Natural killer cell (primary cell): ENCODE results near the gene SLC6A8. TPM values are rescaled to one million over a fixed set of nuclear protein-coding genes. Genes with fewer than 3 reads are reported as not detected.
A peak's percentile ranks its signal among the peaks of the same experiment; 100 is the strongest.

ENCODE experiments used
- ATAC-seq, 3 donors: fragments of 150-1000 bp in 2 of 3; fragments of 200-7000 bp in 1 of 3; cut with Tn5 transposase; 1 replicate in 1 of 3; 2 replicates in 2 of 3; pipeline ENCODE4 v1.10.0; 2021; ENCODE audit warnings: mild to moderate bottlenecking in 2 of 3, moderate library complexity in 2 of 3
- DNase-seq, 2 donors: peaks; one replicate each; pipeline versions ENCODE4 v3.0.0 to v3.0.0-alpha.2; 2013 to 2021; ENCODE audit warnings: mixed read lengths in 1 of 2
- H3K27ac ChIP-seq: one replicate; pipeline ENCODE4 v1.5.1; 2013; ENCODE audit warnings: mild to moderate bottlenecking, low read length
- H3K27me3 ChIP-seq: one replicate; pipeline ENCODE4 v1.6.1; 2013; ENCODE audit warnings: low read length; ENCODE audit not compliant: control insufficient read depth, insufficient read depth
- H3K36me3 ChIP-seq: one replicate; pipeline ENCODE4 v1.6.1; 2013; ENCODE audit warnings: low read length; ENCODE audit not compliant: control insufficient read depth, insufficient read depth
- H3K4me1 ChIP-seq: one replicate; pipeline ENCODE4 v1.6.1; 2013; ENCODE audit warnings: low read length; ENCODE audit not compliant: control insufficient read depth, insufficient read depth
- H3K4me3 ChIP-seq: one replicate; pipeline ENCODE4 v1.5.1; 2013; ENCODE audit warnings: low read length
- H3K9me3 ChIP-seq: one replicate; pipeline ENCODE4 v1.6.1; 2013; ENCODE audit warnings: low read length; ENCODE audit not compliant: control insufficient read depth, insufficient read depth
- H3K27ac Mint-ChIP-seq, 2 donors: one replicate each; pipeline ENCODE4 v1.8.0; 2022; ENCODE audit warnings: mild to moderate bottlenecking in 2 of 2, mixed read lengths in 2 of 2, moderate library complexity in 1 of 2
- H3K27me3 Mint-ChIP-seq, 2 donors: one replicate each; pipeline ENCODE4 v1.8.0; 2022; ENCODE audit warnings: low read depth in 2 of 2, mixed read lengths in 2 of 2
- H3K36me3 Mint-ChIP-seq: one replicate; pipeline ENCODE4 v1.8.0; 2022; ENCODE audit warnings: mixed read lengths
- H3K4me1 Mint-ChIP-seq, 2 donors: one replicate each; pipeline ENCODE4 v1.8.0; 2022; ENCODE audit warnings: mixed read lengths in 2 of 2
- H3K4me3 Mint-ChIP-seq: one replicate; pipeline ENCODE4 v1.8.0; 2022; ENCODE audit warnings: mild to moderate bottlenecking, moderate library complexity, mixed read lengths
- H3K9me3 Mint-ChIP-seq, 2 donors: one replicate each; pipeline ENCODE4 v1.8.0; 2022; ENCODE audit warnings: mixed read lengths in 2 of 2
- CTCF ChIP-seq: fragments of 200-600 bp; IDR thresholded peaks from one replicate; pipeline ENCODE4 v1.8.0; 2022; ENCODE audit warnings: antibody characterized with exemption
- WGBS: methylation state at CpG from one replicate; pipeline ENCODE4 v1.1.7; 2013; ENCODE audit warnings: missing lambda C conversion rate; ENCODE audit not compliant: insufficient coverage; 5-methylcytosine and 5-hydroxymethylcytosine counted together
- intact Hi-C: fragments of 100-400 bp; cut with micrococcal nuclease; formaldehyde crosslinking; loops from one replicate; pipeline ENCODE4 v1.14.2; 2022
- total RNA-seq, 4 donors: library from RNA; stranded (reverse); fragments of 120-200 nt in 1 of 4; gene quantifications; one replicate each; pipeline versions ENCODE4 v1.2.3 to v1.2.4, GENCODE V29; 2013 to 2022

Gene SLC6A8
- total RNA-seq, 3 donors from 2014 or later (not counting 1 experiment from before 2014, with no cell fraction given), result 0.77 to 2.5 (median 1.4) TPM

- intact Hi-C loops, result no loop called here
- H3K4me3 Mint-ChIP-seq, result no peak overlapping the region
- H3K27me3 ChIP-seq, result peaks cover 10% of the 10 kb centered on the region
- H3K4me3 ChIP-seq, result no peak overlapping the region
- no peaks in the 10 kb centered on the region for H3K4me1 Mint-ChIP-seq
- no peak for ATAC-seq
- no peak overlapping the region for H3K27ac Mint-ChIP-seq
- WGBS, result 59% methylated on average over 7 of the region's 10 CpGs
- DNase-seq, result no peak
- H3K9me3 ChIP-seq, result no peaks in the 10 kb centered on the region
- no peak for TF ChIP-seq CTCF
- H3K27me3 Mint-ChIP-seq, result peaks cover 0 to 17% of the 10 kb centered on the region in 2 donors
- no peaks in the 10 kb centered on the region for H3K9me3 Mint-ChIP-seq
- H3K27ac ChIP-seq, result no peak overlapping the region
- H3K36me3 Mint-ChIP-seq, result no peaks in the 10 kb centered on the region
- H3K4me1 ChIP-seq, result peaks cover 17% of the 10 kb centered on the region
- no peaks in the 10 kb centered on the region for H3K36me3 ChIP-seq
Measured at GRCh38 chrX:153645921-153646488, 41.7 kb upstream of the SLC6A8 start.

- no peak for TF ChIP-seq CTCF
- Histone ChIP-seq H3K9me3 (no peaks in the 10 kb centered on the region), H3K27ac (no peak within 1 kb of the TSS), H3K36me3 (no peaks in the 10 kb centered on the region), H3K4me1 (peaks cover 17% of the 10 kb centered on the region), H3K27me3 (peaks cover 10% of the 10 kb centered on the region), H3K4me3 (no peak within 1 kb of the TSS)
- Mint-ChIP-seq H3K9me3 (no peaks in the 10 kb centered on the region), H3K4me1 (no peaks in the 10 kb centered on the region), H3K27ac (no peak within 1 kb of the TSS), H3K4me3 (peak within 1 kb of the TSS; percentile 35), H3K27me3 (peaks cover 5 to 18% of the 10 kb centered on the region in 2 donors), H3K36me3 (no peaks in the 10 kb centered on the region)
- WGBS, result 4% methylated on average over 53 of the region's 53 CpGs
- ATAC-seq (peak in 1 of 3 donors; percentile 37), DNase-seq (peak in 1 of 2 donors; percentile 37)
- intact Hi-C loops, result no loop called here
Measured at GRCh38 chrX:153646620-153647373, 40.9 kb upstream of the SLC6A8 start, which contains the start of gene DUSP9. Gene DUSP9 (plus strand): TSS chrX:153647203. CDS start chrX:153647954, 751 bp downstream.

- 7% methylated on average over 79 of the region's 85 CpGs for WGBS
- H3K27ac ChIP-seq, result no peak overlapping the region
- no peaks in the 10 kb centered on the region for H3K9me3 Mint-ChIP-seq
- H3K4me3 Mint-ChIP-seq, result peak overlapping the region; percentile 35
- H3K4me3 ChIP-seq, result no peak overlapping the region
- intact Hi-C loops, result no loop called here
- no peaks in the 10 kb centered on the region for H3K4me1 Mint-ChIP-seq
- H3K36me3 Mint-ChIP-seq, result no peaks in the 10 kb centered on the region
- H3K27ac Mint-ChIP-seq, result no peak overlapping the region
- no peak for TF ChIP-seq CTCF
- H3K27me3 Mint-ChIP-seq, result peaks cover 9 to 21% of the 10 kb centered on the region in 2 donors
- H3K36me3 ChIP-seq, result no peaks in the 10 kb centered on the region
- no peak for ATAC-seq
- peaks cover 17% of the 10 kb centered on the region for H3K4me1 ChIP-seq
- DNase-seq, result no peak
- H3K27me3 ChIP-seq, result peaks cover 10% of the 10 kb centered on the region
- no peaks in the 10 kb centered on the region for H3K9me3 ChIP-seq
Measured at GRCh38 chrX:153647461-153648357, 40.0 kb upstream of the SLC6A8 start.
